Measurements from ENCODE around the gene EIF4G3. TPM values are rescaled to one million over a fixed set of nuclear protein-coding genes. Genes with fewer than 3 reads are reported as not detected.
"Not testable (repeated sequence)": the region's sequence is repeated elsewhere in the genome, so short reads cannot be mapped to it uniquely, and the experiment has no call there.

EIF4G3 gene
- total RNA-seq, 4 donors from 2014 or later, result 56.6 to 131 (median 70.8) TPM

DNA sequence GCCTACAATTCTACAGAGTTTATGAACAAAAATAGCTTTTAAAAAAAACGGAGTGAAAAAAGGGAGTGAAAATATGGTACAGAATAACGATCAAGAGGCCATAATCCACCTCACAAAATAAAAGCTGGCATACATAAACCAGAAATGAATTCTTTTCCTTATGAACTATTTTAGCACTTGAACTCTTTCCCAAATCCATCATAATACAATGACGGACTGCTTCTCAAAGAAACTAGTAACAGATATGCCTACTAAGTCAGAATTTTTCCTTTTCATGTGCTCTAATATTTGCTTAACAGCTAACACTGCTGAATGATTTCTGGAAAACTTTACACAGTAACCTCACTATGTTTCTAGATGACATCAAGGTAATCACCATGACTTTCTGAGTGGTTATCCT, 144.0 kb downstream of the EIF4G3 start:
- H3K4me3 ChIP-seq, result no peak overlapping the region
- H3K27ac ChIP-seq, result no peak overlapping the region
- H3K27me3 ChIP-seq, result no peaks in the 10 kb centered on the region
- peaks cover 0 to 8% (median 0%) of the 10 kb centered on the region in 4 donors for H3K4me1 ChIP-seq
- no peak for TF ChIP-seq POLR2A (IDR thresholded peaks at IDR 0.05)
- no peak for TF ChIP-seq CTCF (IDR thresholded peaks at IDR 0.05)
- H3K9me3 ChIP-seq, result no peaks in the 10 kb centered on the region
- no peaks in the 10 kb centered on the region for H3K36me3 ChIP-seq
- DNase-seq, result no peak

DNA sequence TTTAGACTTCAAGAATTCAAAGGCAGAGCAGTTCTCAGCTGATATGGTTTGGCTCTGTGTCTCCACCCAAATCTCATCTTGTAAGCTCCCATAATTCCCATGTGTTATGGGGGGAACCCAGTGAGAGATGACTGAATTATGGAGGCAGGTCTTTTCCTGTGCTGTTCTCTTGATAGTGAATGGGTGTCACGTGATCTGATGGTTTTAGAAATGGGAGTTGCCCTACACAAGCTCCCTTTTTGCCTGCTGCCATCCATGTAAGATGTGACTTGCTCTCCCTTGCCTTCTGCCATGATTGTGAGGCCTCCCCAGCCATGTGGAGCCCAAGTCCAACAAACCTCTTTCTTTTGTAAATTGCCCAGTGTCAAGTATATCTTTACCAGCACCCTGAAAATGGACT, 146.5 kb downstream of the EIF4G3 start:
- Histone ChIP-seq H3K36me3 (no peaks in the 10 kb centered on the region), H3K27ac (no peak overlapping the region), H3K4me3 (no peak overlapping the region), H3K9me3 (no peaks in the 10 kb centered on the region), H3K4me1 (peaks cover 0 to 14% (median 0%) of the 10 kb centered on the region in 4 donors), H3K27me3 (no peaks in the 10 kb centered on the region)
- DNase-seq, result no peak
- TF ChIP-seq CTCF (IDR thresholded peaks at IDR 0.05), result no peak
- TF ChIP-seq POLR2A (IDR thresholded peaks at IDR 0.05), result no peak

- no peak overlapping the region for H3K4me3 ChIP-seq
- H3K27me3 ChIP-seq, result no peaks in the 10 kb centered on the region
- no peaks in the 10 kb centered on the region for H3K9me3 ChIP-seq
- DNase-seq, result no peak
- peaks cover 0 to 14% (median 0%) of the 10 kb centered on the region in 4 donors for H3K4me1 ChIP-seq
- no peaks in the 10 kb centered on the region for H3K36me3 ChIP-seq
- no peak for TF ChIP-seq CTCF (IDR thresholded peaks at IDR 0.05)
- no peak for TF ChIP-seq POLR2A (IDR thresholded peaks at IDR 0.05)
- H3K27ac ChIP-seq, result peak overlapping the region in 1 of 4 donors; percentile 31
Measured at GRCh38 chr1:21028520-21029145, 148.1 kb downstream of the EIF4G3 start.

- H3K9me3 ChIP-seq, result no peaks in the 10 kb centered on the region
- no peak overlapping the region for H3K27ac ChIP-seq
- TF ChIP-seq CTCF (IDR thresholded peaks at IDR 0.05) (no peak), POLR2A (IDR thresholded peaks at IDR 0.05) (no peak)
- no peak overlapping the region for H3K4me3 ChIP-seq
- H3K36me3 ChIP-seq, result no peaks in the 10 kb centered on the region
- peaks cover 0 to 14% (median 0%) of the 10 kb centered on the region in 4 donors for H3K4me1 ChIP-seq
- H3K27me3 ChIP-seq, result no peaks in the 10 kb centered on the region
- peak in 1 of 3 donors; percentile 69 for DNase-seq
Measured at GRCh38 chr1:21027805-21028204, 148.9 kb downstream of the EIF4G3 start.

- Histone ChIP-seq H3K4me3 (no peak overlapping the region), H3K9me3 (no peaks in the 10 kb centered on the region), H3K27ac (no peak overlapping the region), H3K27me3 (no peaks in the 10 kb centered on the region), H3K4me1 (peaks cover 0 to 25% (median 2%) of the 10 kb centered on the region in 4 donors), H3K36me3 (no peaks in the 10 kb centered on the region)
- no peak for TF ChIP-seq CTCF (IDR thresholded peaks at IDR 0.05)
- TF ChIP-seq POLR2A (IDR thresholded peaks at IDR 0.05), result no peak
- no peak for DNase-seq
Measured at GRCh38 chr1:21024918-21025317, 151.8 kb downstream of the EIF4G3 start.

DNA sequence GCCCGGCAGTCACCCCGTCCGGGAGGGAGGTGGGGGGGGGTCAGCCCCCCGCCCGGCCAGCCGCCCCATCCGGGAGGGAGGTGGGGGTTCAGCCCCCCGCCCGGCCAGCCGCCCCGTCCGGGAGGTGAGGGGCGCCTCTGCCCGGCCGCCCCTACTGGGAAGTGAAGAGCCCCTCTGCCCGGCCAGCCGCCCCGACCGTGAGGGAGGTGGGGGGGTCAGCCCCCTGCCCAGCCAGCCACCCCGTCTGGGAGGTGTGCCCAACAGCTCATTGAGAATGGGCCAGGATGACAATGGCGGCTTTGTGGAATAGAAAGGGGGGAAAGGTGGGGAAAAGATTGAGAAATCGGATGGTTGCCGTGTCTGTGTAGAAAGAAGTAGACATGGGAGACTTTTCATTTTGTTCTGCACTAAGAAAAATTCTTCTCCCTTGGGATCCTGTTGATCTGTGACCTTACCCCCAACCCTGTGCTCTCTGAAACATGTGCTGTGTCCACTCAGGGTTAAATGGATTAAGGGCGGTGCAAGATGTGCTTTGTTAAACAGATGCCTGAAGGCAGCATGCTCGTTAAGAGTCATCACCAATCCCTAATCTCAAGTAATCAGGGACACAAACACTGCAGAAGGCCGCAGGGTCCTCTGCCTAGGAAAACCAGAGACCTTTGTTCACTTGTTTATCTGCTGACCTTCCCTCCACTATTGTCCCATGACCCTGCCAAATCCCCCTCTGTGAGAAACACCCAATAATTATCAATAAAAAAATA, 152.4 kb downstream of the EIF4G3 start:
- not testable (repeated sequence) for H3K27ac ChIP-seq, H3K36me3 ChIP-seq, H3K9me3 ChIP-seq, DNase-seq, H3K4me3 ChIP-seq, H3K27me3 ChIP-seq
- H3K4me1 ChIP-seq, result peaks cover 0 to 25% (median 2%) of the 10 kb centered on the region in 4 donors
